ENCODE results near the gene SLITRK5. TPM values are rescaled to one million over a fixed set of nuclear protein-coding genes. Genes with fewer than 3 reads are reported as not detected.

The SLITRK5 gene
- total RNA-seq, 1 experiment from 2014 or later: 0.08 TPM

- in situ Hi-C loops (cut with HindIII; ENCODE audit: low pct_unique_long_range_greater_than_20kb, low sequenced_read_pairs): no loop called here
- intact Hi-C loops (cut with micrococcal nuclease; ENCODE audit: unreplicated experiment): loop anchor here (10.0 kb wide), 1 partner anchor 128 kb away; no protein-coding TSS in a partner anchor
- Histone ChIP-seq H3K27me3 (ENCODE audit: control insufficient read depth, insufficient read depth, low read length) (no peaks in the 10 kb centered on the region), H3K9me3 (ENCODE audit: control insufficient read depth, insufficient read depth, low read depth, low read length) (no peaks in the 10 kb centered on the region), H3K27ac (ENCODE audit: low read length) (no peak overlapping the region), H3K4me3 (ENCODE audit: low read depth in 2 of 2, low read length in 2 of 2) (no peak overlapping the region), H3K4me1 (ENCODE audit: control insufficient read depth, insufficient read depth, low read length) (peaks cover 4% of the 10 kb centered on the region; the same call in 1 of the 2 replicates), H3K36me3 (ENCODE audit: control insufficient read depth, insufficient read depth, low read length) (no peaks in the 10 kb centered on the region)
- ATAC-seq (no peak), DNase-seq (ENCODE audit: low read depth, low spot score) (no peak)
- ChIA-PET CTCF (no interaction called here), POLR2A (no interaction called here)
- BruUV-seq (replicated peaks): no TSS peak
- TF ChIP-seq TCF7L2 (IDR thresholded peaks at IDR 0.05; ENCODE audit: low read depth, low read length) (no peak), REST (IDR thresholded peaks at IDR 0.05; ENCODE audit: insufficient read depth in 1 of 2, low read depth in 2 of 2, low read length in 1 of 2) (no peak), POLR2AphosphoS5 (IDR thresholded peaks at IDR 0.05; ENCODE audit: low read depth, low read length) (no peak), CTCF (IDR thresholded peaks at IDR 0.05) (no peak), SIN3A (IDR thresholded peaks at IDR 0.05; ENCODE audit: borderline replicate concordance, insufficient read depth, low read depth, low read length) (no peak)
Observed at GRCh38 chr13:87676254-87677042, 5.3 kb downstream of the SLITRK5 start.

GRCh38 chr13:87677043-87677495, 5.9 kb downstream of the SLITRK5 start:
- Histone ChIP-seq H3K9me3 (ENCODE audit: control insufficient read depth, insufficient read depth, low read depth, low read length) (no peaks in the 10 kb centered on the region), H3K4me3 (ENCODE audit: low read depth in 2 of 2, low read length in 2 of 2) (no peak overlapping the region), H3K27ac (ENCODE audit: low read length) (no peak overlapping the region), H3K36me3 (ENCODE audit: control insufficient read depth, insufficient read depth, low read length) (no peaks in the 10 kb centered on the region), H3K27me3 (ENCODE audit: control insufficient read depth, insufficient read depth, low read length) (no peaks in the 10 kb centered on the region), H3K4me1 (ENCODE audit: control insufficient read depth, insufficient read depth, low read length) (peaks cover 4% of the 10 kb centered on the region; the same call in 1 of the 2 replicates)
- no TSS peak for BruUV-seq (replicated peaks)
- ChIA-PET CTCF (no interaction called here), POLR2A (no interaction called here)
- no peak; the same call in 1 of the 2 replicates for ATAC-seq
- no peak for DNase-seq (ENCODE audit: low read depth, low spot score)
- in situ Hi-C loops (cut with HindIII; ENCODE audit: low pct_unique_long_range_greater_than_20kb, low sequenced_read_pairs) (no loop called here), intact Hi-C loops (cut with micrococcal nuclease; ENCODE audit: unreplicated experiment) (loop anchor here (10.0 kb wide), 1 partner anchor 128 kb away; no protein-coding TSS in a partner anchor)
- TF ChIP-seq TCF7L2 (IDR thresholded peaks at IDR 0.05; ENCODE audit: low read depth, low read length) (no peak), POLR2AphosphoS5 (IDR thresholded peaks at IDR 0.05; ENCODE audit: low read depth, low read length) (no peak), SIN3A (IDR thresholded peaks at IDR 0.05; ENCODE audit: borderline replicate concordance, insufficient read depth, low read depth, low read length) (no peak), REST (IDR thresholded peaks at IDR 0.05; ENCODE audit: insufficient read depth in 1 of 2, low read depth in 2 of 2, low read length in 1 of 2) (no peak)

Data from Panc1 (cell line).